Thyroid gland (tissue), 4 donors: ENCODE measurements around the gene NCKAP5. TPM values are rescaled to one million over a fixed set of nuclear protein-coding genes. Genes with fewer than 3 reads are reported as not detected.

Source experiments
- DNase-seq, 2 donors: peaks; one replicate each; pipeline ENCODE4 v3.0.0-alpha.2; 2019
- H3K27ac ChIP-seq, 3 donors: fragments of 200-600 bp; sonication (generic); 1 replicate in 2 of 3; 2 replicates in 1 of 3; pipeline ENCODE4 v1.5.1; 2016 to 2019; ENCODE audit warnings: mild to moderate bottlenecking in 1 of 3, moderate library complexity in 1 of 3
- H3K27me3 ChIP-seq: fragments of 200-600 bp; sonication (generic); one replicate; pipeline ENCODE4 v1.5.1; 2019
- H3K36me3 ChIP-seq, 2 donors: fragments of 200-600 bp; sonication (generic); one replicate each; pipeline ENCODE4 v1.5.1; 2016 to 2019
- H3K4me1 ChIP-seq, 2 donors: fragments of 200-600 bp; sonication (generic); one replicate each; pipeline ENCODE4 v1.5.1; 2017 to 2019
- H3K4me3 ChIP-seq, 3 donors: fragments of 200-600 bp; sonication (generic); replicated peaks in 1 of 3; 1 replicate in 2 of 3; 2 replicates in 1 of 3; pipeline ENCODE4 v1.5.1; 2016; ENCODE audit warnings: mild to moderate bottlenecking in 1 of 3
- H3K9me3 ChIP-seq: fragments of 200-600 bp; sonication (generic); one replicate; pipeline ENCODE4 v1.5.1; 2017
- POLR2A ChIP-seq, 2 donors: fragments of 450-650 bp; IDR thresholded peaks; one replicate each; pipeline ENCODE4 v1.6.1; 2017; ENCODE audit warnings: antibody characterized with exemption in 2 of 2, mild to moderate bottlenecking in 2 of 2, moderate library complexity in 1 of 2
- WGBS, 2 donors: methylation state at CpG; one replicate each; pipeline ENCODE4 v1.1.5; 2017; 5-methylcytosine and 5-hydroxymethylcytosine counted together
- intact Hi-C: fragments of 100-400 bp; cut with DNase I; formaldehyde crosslinking; loops from one replicate; pipeline ENCODE4 v1.15.1; 2023
- total RNA-seq, 4 donors: library from RNA; depleted of rRNA; stranded (reverse); fragments of >200 nt; gene quantifications; one replicate each; pipeline ENCODE4 v1.2.3, GENCODE V29; 2016
- TF ChIP-seq, protein P1 (sequence below), 6 experiments: fragments of 200-600 bp in 3 of 6; fragments of 450-650 bp in 3 of 6; sonication (generic) in 3 of 6; IDR thresholded peaks; one replicate each; pipeline ENCODE4 v1.5.1; 2016 to 2019; ENCODE audit warnings: antibody characterized with exemption in 6 of 6, mild to moderate bottlenecking in 2 of 6, inconsistent platforms in 1 of 6, moderate library complexity in 1 of 6

Gene NCKAP5
- total RNA-seq, 4 donors from 2014 or later, result 0.45 to 1.2 (median 0.76) TPM

DNA sequence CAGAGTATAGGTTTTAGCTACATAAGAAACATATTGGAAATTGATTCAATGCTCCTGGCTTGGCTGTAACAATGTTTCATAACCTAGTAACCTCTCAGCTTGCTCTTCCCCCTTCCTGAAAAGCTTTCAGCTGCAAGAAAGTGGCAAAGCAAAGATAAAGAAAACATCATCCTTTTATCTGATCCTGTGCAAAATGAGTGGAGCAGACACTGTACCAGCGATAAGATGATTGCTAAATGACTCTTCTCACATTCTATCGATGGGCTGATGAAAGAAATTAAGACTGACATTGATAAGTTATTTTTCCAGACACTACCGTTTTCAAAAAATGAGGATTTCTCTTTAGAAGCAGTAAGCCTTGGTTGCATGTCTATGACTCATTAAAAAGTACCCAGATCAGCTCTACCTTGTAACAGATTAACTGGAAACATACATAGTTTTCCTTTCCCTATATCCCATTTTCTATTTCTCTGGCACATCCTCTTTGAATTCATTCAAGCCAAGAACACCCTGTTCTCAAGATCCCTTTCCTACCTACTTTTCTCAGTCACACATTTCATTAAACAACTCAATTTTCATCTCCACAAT lies 811.2 kb downstream of the NCKAP5 start:
- no peak for DNase-seq
- no peak overlapping the region for H3K27ac ChIP-seq
- no peaks in the 10 kb centered on the region for H3K4me1 ChIP-seq
- no peaks in the 10 kb centered on the region for H3K27me3 ChIP-seq
- no peaks in the 10 kb centered on the region for H3K9me3 ChIP-seq
- no peak overlapping the region for H3K4me3 ChIP-seq
- no peak for TF ChIP-seq POLR2A (IDR thresholded peaks at IDR 0.05)
- TF ChIP-seq, protein P1, sequence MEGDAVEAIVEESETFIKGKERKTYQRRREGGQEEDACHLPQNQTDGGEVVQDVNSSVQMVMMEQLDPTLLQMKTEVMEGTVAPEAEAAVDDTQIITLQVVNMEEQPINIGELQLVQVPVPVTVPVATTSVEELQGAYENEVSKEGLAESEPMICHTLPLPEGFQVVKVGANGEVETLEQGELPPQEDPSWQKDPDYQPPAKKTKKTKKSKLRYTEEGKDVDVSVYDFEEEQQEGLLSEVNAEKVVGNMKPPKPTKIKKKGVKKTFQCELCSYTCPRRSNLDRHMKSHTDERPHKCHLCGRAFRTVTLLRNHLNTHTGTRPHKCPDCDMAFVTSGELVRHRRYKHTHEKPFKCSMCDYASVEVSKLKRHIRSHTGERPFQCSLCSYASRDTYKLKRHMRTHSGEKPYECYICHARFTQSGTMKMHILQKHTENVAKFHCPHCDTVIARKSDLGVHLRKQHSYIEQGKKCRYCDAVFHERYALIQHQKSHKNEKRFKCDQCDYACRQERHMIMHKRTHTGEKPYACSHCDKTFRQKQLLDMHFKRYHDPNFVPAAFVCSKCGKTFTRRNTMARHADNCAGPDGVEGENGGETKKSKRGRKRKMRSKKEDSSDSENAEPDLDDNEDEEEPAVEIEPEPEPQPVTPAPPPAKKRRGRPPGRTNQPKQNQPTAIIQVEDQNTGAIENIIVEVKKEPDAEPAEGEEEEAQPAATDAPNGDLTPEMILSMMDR (IDR thresholded peaks at IDR 0.05), result no peak
- intact Hi-C loops, result no loop called here
- WGBS, 2 donors, result 69 to 73% methylated on average over 3 of the region's 3 CpGs
- H3K36me3 ChIP-seq, result no peaks in the 10 kb centered on the region

DNA sequence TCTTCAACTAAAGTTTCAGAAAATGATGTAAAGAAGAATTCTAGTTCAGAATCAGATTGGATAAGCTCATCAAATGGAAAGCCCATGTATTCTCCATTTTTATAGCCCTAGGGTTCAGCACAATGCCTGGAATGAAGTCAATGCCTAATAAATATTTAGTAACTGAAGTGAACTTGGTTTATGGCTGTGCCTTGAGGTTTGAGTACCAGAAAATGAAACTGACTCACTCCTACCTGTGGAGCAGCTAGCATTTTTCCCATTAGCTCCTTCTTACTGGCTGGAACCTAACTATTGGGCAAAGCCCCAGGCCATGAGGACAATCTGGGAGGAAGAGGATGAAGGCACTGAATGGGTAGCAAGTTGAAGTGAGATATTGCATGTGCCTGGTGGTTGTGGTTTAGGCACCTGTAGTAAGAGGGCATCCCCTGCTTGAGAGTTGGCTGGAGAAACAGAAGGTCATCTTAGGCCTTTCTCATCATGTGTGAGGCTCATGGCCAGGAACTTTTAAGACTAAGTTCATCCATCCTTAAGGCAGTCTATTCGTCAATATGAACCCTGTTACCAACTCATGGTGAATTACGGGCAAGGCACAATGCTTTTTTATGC lies 813.3 kb downstream of the NCKAP5 start:
- no peak for DNase-seq
- Histone ChIP-seq H3K9me3 (no peaks in the 10 kb centered on the region), H3K27ac (no peak overlapping the region), H3K4me1 (no peaks in the 10 kb centered on the region), H3K27me3 (no peaks in the 10 kb centered on the region), H3K4me3 (no peak overlapping the region), H3K36me3 (no peaks in the 10 kb centered on the region)
- TF ChIP-seq, protein P1 (IDR thresholded peaks at IDR 0.05), result no peak
- TF ChIP-seq POLR2A (IDR thresholded peaks at IDR 0.05), result no peak
- 92 to 95% methylated on average over 2 of the region's 2 CpGs for WGBS, 2 donors
- intact Hi-C loops, result no loop called here

DNA sequence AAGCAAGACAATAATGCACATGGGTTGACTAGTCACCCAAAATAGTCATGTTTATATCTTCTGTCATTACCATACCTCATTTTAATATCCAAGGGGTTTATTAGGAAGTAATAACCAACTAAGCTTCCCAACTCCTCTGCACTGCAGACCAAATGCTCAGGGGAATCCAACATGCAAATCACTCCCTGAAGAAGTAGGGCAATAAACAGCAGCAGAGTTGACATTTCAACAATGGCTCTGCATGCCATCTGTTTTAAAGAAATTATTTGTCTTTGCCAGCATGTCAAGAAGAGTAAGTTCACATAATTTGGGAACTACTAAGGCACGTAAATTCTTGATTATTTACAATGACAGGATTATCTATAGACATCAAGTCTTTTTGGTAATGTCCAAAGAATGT lies 813.9 kb downstream of the NCKAP5 start:
- H3K4me1 ChIP-seq, result no peaks in the 10 kb centered on the region
- intact Hi-C loops, result no loop called here
- H3K9me3 ChIP-seq, result no peaks in the 10 kb centered on the region
- no peaks in the 10 kb centered on the region for H3K27me3 ChIP-seq
- no peak for DNase-seq
- H3K27ac ChIP-seq, result no peak overlapping the region
- TF ChIP-seq, protein P1 (IDR thresholded peaks at IDR 0.05), result no peak
- TF ChIP-seq POLR2A (IDR thresholded peaks at IDR 0.05), result no peak
- no peaks in the 10 kb centered on the region for H3K36me3 ChIP-seq
- no peak overlapping the region for H3K4me3 ChIP-seq
- WGBS, 2 donors, result 75 to 85% methylated on average over 1 of the region's 1 CpG

GRCh38 chr2:132752421-132753206 lies 815.6 kb downstream of the NCKAP5 start:
- TF ChIP-seq POLR2A (IDR thresholded peaks at IDR 0.05), result no peak
- TF ChIP-seq, protein P1 (IDR thresholded peaks at IDR 0.05), result no peak
- Histone ChIP-seq H3K4me3 (no peak overlapping the region), H3K27me3 (no peaks in the 10 kb centered on the region), H3K4me1 (no peaks in the 10 kb centered on the region), H3K27ac (no peak overlapping the region), H3K36me3 (no peaks in the 10 kb centered on the region), H3K9me3 (no peaks in the 10 kb centered on the region)
- intact Hi-C loops, result no loop called here
- DNase-seq, result no peak
- 75 to 78% methylated on average over 5 of the region's 5 CpGs for WGBS, 2 donors

- TF ChIP-seq, protein P1 (IDR thresholded peaks at IDR 0.05), result no peak
- TF ChIP-seq POLR2A (IDR thresholded peaks at IDR 0.05), result no peak
- Histone ChIP-seq H3K27ac (no peak overlapping the region), H3K4me3 (no peak overlapping the region), H3K9me3 (no peaks in the 10 kb centered on the region), H3K4me1 (no peaks in the 10 kb centered on the region), H3K36me3 (no peaks in the 10 kb centered on the region), H3K27me3 (no peaks in the 10 kb centered on the region)
- intact Hi-C loops, result no loop called here
- DNase-seq, result no peak
Observed at GRCh38 chr2:132751836-132752235, 816.4 kb downstream of the NCKAP5 start.
